ENCODE data around the gene MT1X. TPM values are rescaled to one million over a fixed set of nuclear protein-coding genes. Genes with fewer than 3 reads are reported as not detected.

The MT1X gene
- total and polyA plus RNA-seq, 4 donors, result 213 to 3,979 (median 1,403) TPM

- no peak overlapping the region for H3K27ac ChIP-seq (ENCODE audit: low read depth in 1 of 2, low read length in 2 of 2)
- H3K36me3 ChIP-seq (ENCODE audit: control insufficient read depth in 4 of 4, insufficient read depth in 3 of 4, low read depth in 1 of 4, low read length in 3 of 4), result no peaks in the 10 kb centered on the region
- DNase-seq (ENCODE audit: low spot score), result no peak
- H3K4me1 ChIP-seq (ENCODE audit: control insufficient read depth in 4 of 4, insufficient read depth in 4 of 4, low read length in 3 of 4), result peaks cover 2 to 19% (median 12%) of the 10 kb centered on the region in 4 donors
- H3K9me3 ChIP-seq (ENCODE audit: control insufficient read depth in 4 of 4, low read length in 3 of 4), result no peaks in the 10 kb centered on the region
- no peak overlapping the region for H3K9ac ChIP-seq (ENCODE audit: low read depth in 1 of 2, low read length in 2 of 2)
- H3K27me3 ChIP-seq (ENCODE audit: control insufficient read depth in 4 of 4, insufficient read depth in 4 of 4, low read length in 3 of 4), result no peaks in the 10 kb centered on the region
- no peak overlapping the region for H3K4me3 ChIP-seq (ENCODE audit: low read depth in 1 of 3, low read length in 3 of 3)
- TF ChIP-seq NR2F2 (IDR thresholded peaks at IDR 0.05) (no peak), RXRA (IDR thresholded peaks at IDR 0.05) (no peak), JUND (IDR thresholded peaks at IDR 0.05) (no peak), TAF1 (conservative IDR thresholded peaks at IDR 0.05) (no peak), HNF4A (conservative IDR thresholded peaks at IDR 0.05) (no peak), EGR1 (IDR thresholded peaks at IDR 0.05; ENCODE audit: low read depth in 2 of 2) (no peak)
- WGBS, result 96% methylated on average over 3 of the region's 3 CpGs
Measured at GRCh38 chr16:56679078-56679730, 3.1 kb upstream of the MT1X start.

- Histone ChIP-seq H3K4me3 (ENCODE audit: low read depth in 1 of 3, low read length in 3 of 3) (no peak overlapping the region), H3K36me3 (ENCODE audit: control insufficient read depth in 4 of 4, insufficient read depth in 3 of 4, low read depth in 1 of 4, low read length in 3 of 4) (no peaks in the 10 kb centered on the region), H3K4me1 (ENCODE audit: control insufficient read depth in 4 of 4, insufficient read depth in 4 of 4, low read length in 3 of 4) (peaks cover 2 to 19% (median 12%) of the 10 kb centered on the region in 4 donors), H3K27ac (ENCODE audit: low read depth in 1 of 2, low read length in 2 of 2) (no peak overlapping the region), H3K27me3 (ENCODE audit: control insufficient read depth in 4 of 4, insufficient read depth in 4 of 4, low read length in 3 of 4) (no peaks in the 10 kb centered on the region), H3K9me3 (ENCODE audit: control insufficient read depth in 4 of 4, low read length in 3 of 4) (no peaks in the 10 kb centered on the region), H3K9ac (ENCODE audit: low read depth in 1 of 2, low read length in 2 of 2) (no peak overlapping the region)
- WGBS, result 85% methylated on average over 6 of the region's 6 CpGs
- no peak for TF ChIP-seq TAF1 (conservative IDR thresholded peaks at IDR 0.05)
- no peak for TF ChIP-seq ATF3 (IDR thresholded peaks at IDR 0.05)
- TF ChIP-seq FOXA2 (IDR thresholded peaks at IDR 0.05), result no peak
- TF ChIP-seq HNF4G (IDR thresholded peaks at IDR 0.05), result no peak
- no peak for TF ChIP-seq RAD21 (IDR thresholded peaks at IDR 0.05)
- no peak for TF ChIP-seq REST (IDR thresholded peaks at IDR 0.05)
- TF ChIP-seq GABPA (IDR thresholded peaks at IDR 0.05 in 1 of 2, conservative IDR thresholded peaks at IDR 0.05 in 1 of 2), result no peak
- peak in 1 of 2 donors; percentile 61 for TF ChIP-seq RXRA (IDR thresholded peaks at IDR 0.05)
- no peak for TF ChIP-seq MAX (IDR thresholded peaks at IDR 0.05)
- TF ChIP-seq SP1 (IDR thresholded peaks at IDR 0.05), result no peak
- TF ChIP-seq HNF4A (conservative IDR thresholded peaks at IDR 0.05), result peak in 1 of 2 donors; percentile 8
- DNase-seq (ENCODE audit: low spot score), result no peak
Measured at GRCh38 chr16:56679818-56680217, 2.5 kb upstream of the MT1X start.
